Endothelial cell of hepatic sinusoid (primary cell): ENCODE results near the gene PIRT.

Source experiments
- in situ Hi-C: cut with HindIII; loops from 2 replicates; pipeline ENCODE4 v1.10.0; 2017; ENCODE audit warnings: low sequenced_read_pairs

The PIRT gene

DNA sequence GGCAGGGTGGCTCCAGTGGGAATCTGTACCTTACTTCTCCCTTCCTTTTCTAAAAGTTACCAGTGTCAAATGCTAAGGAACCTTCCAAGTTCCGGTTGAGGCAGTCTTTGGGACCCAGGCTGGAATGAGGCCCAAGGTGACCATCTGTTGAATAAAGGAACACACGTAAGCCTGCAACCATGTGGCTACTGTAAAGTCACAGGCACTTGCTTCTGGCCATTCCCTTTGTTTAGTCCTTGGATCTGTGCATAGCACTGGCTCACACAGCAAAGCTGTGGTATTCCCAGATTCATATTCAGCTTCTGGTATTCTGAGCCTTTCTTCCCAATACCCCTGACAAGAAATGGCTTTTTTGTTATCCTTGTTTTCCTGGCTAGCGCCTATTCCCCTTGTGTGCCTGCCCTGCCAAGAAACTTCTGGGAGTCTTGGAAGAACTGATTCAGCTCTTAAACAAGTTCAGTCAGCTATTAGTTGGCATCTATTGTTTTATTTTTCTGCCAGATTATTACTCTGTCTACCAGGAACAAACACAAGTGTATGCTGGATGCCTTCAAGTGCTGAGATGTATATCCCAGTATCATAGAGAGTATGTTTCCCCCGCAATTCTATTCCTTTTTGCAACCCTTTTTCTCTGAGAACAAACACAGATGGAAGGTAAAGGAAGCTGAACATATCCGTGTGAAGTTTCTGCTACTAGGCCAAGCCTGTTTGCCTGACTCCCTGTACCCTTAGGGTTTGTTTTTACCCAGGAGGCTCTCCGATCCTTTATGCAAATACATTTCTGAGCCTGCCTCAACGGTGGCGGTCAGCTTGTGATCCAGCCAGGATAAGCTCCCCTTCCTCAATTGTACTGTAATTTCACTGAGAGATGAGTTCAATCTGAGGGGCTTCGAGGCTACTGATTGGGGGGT lies 47.1 kb downstream of the PIRT start:
- in situ Hi-C loops: no loop called here

DNA sequence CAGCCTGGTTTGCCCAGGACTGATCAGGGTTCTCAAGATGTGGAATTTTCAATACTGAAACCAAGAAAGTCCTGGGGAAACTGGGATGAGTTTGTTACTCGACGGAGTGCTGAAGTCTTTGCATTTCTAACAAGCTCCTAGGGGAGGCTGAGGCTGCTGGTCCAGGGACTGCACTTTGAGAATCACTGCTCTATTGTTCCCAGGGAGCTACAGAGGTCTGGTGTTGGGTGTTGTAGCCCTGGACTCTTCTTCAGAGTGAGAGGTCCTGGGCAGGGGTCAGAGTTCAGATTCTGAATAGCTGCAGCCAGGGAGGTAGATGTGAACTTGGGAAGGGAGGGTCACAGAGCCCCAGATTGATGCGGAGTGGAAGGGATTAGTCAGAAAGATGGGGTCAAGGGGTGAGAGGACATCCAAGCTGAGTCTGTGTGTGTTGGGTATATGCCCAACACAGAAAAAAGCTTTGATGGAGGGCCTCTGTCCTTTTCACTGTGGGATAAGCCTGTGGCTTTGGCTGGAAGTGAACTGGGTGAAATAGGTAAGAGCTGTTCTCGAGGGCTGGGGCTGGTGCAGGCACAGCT lies 48.1 kb downstream of the PIRT start:
- in situ Hi-C loops: no loop called here

DNA sequence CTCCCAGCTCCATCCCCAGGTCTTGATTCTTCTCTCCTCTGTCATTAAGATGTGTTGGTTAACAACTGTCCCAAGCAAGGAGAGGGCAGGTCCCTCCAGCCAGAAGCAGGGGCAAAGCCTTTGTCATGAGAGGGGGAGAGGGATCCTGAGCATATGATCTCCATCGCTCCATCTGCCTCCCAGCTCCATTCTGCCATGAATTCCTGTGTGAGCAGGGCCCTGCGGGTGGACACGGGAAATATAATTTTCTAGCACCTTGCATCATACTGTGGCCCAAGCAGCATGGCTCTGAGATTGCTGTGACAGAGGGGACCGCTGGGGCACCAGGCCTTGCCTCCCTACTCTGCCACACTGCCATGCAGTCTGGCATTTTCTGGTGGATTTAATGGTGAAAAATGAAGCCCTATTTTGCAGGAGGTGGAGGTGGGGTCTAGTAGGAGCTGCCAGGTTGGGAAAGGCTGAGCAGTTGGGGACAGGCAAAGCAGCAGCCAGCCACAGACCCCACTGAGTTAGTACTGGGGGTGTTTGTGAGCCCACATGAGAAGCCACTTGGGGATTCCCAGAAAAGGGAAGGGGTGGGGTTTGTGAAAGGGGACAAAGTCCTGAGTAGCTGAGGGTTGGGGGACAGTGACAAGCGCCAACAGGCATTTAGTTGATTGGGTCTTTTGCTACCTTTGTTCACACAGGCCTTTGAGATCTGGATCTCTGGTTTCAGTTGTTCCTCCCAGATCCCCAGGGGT lies 50.4 kb downstream of the PIRT start:
- in situ Hi-C loops: no loop called here

DNA sequence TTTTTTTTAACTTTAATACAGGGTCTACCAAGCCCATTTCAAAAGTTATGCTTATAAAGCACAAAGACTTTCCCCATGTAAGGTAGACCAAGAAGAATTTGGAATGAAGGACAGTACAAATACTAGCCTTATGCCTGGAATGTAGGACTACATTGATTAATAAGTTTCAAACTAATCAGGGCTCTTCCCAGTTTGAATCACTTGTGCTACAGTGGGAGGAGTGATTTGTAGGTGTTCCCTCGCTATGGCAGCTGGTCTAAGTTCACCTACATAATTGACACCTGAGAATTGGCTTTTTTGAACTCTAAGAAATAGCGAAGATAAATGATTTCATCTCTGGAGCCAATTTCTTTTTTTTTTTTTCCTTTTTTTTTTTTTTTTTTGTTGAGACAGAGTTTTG lies 52.6 kb downstream of the PIRT start:
- in situ Hi-C loops: no loop called here

- in situ Hi-C loops: no loop called here
Measured at GRCh38 chr17:10779609-10780008, 58.3 kb downstream of the PIRT start.

- in situ Hi-C loops: no loop called here
Measured at GRCh38 chr17:10777890-10778289, 60.0 kb downstream of the PIRT start.

DNA sequence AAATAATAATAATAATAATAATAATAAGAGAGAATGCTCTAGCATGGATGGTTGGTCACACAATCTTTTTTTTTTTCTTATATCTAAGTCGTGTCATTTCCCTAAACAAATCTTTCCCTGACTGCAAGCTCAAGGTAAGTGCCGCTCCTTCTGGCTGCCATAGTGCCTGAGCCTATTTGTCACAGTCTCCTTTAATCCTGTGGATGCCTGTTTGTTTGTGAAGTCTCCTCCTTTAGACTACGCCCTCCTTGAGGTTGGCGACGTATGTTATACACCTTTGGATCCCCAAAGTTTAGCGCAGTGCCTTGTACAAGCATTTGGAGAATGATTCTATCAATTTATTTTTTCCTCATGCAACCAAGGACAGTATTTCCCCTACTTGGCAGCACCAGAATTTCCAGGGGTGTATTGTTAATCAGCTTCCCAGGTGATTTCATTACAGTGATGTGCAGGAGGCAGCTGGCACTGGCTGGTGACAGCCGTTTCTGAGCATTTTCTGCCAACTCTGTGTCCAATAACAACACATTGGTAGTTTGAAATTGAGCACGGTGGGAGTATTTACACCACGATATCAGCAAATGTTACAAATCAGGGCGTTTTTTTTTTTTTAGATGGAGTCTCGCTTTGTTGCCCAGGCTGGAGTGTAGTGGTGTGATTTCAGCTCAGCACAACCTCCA lies 60.6 kb downstream of the PIRT start:
- in situ Hi-C loops: no loop called here

DNA sequence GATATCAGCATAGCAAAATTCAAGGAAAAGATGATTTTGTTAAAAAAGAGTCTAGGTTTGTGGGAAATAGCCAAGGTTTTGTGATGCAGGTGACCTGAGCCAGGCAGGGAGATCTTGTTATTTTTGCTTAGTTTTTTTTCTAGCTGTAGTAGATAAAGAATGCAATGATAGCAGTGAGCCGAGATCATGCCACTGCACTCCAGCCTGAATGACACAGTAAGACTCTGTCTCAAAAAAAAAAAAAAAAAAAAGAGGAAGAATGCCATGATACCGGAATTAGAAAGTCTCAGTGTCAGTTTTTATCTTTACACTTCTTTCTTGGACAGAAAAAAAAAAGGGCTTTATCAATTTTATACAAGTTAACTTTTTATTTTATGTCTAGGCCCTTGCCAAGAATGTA lies 61.5 kb downstream of the PIRT start:
- in situ Hi-C loops: no loop called here

GRCh38 chr17:10775740-10776356 lies 62.0 kb downstream of the PIRT start:
- in situ Hi-C loops: no loop called here

DNA sequence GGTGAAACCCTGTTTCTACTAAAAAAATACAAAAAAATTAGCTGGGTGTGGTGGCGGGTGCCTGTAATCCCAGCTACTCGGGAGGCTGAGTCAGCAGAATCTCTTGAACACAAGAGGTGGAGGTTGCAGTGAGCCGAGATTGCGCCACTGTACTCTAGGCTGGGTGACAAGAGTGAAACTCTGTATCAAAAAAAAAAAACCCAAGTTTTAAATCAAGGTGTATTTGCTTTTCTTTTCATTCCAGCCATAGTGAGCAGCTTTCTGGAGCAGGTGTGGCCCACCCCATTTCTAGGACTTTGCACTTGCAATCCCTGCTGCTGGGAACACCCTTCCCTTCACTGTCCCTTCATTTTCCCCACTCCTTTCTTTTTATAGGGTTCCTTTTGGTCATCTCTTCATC lies 62.8 kb downstream of the PIRT start:
- in situ Hi-C loops: no loop called here

DNA sequence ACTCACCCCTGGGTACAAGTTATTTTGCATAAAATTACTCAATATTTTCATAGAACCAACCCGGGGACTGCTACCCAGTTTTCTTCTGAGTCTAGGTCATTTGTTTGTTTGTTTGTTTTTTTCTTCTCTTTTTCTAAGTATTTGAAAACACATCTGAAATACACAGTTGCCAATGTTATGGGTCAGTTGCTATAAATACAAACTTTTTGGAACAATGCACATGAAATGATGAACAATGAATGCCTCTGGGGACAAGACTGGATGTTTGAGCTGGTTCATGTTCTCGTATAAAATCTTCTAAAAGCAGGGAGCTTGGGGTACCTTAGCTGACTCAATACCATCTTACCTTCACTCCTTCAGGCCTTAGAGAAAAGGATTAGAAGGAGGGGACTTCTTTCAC lies 64.5 kb downstream of the PIRT start:
- in situ Hi-C loops: no loop called here
